ENCODE measurements around the gene AUTS2.

- TF ChIP-seq SP1 (IDR thresholded peaks at IDR 0.05) (no peak), L3MBTL2 (conservative IDR thresholded peaks at IDR 0.05) (no peak), NFRKB (IDR thresholded peaks at IDR 0.05) (no peak)
Measured at GRCh38 chr7:70786076-70786475, 1187.8 kb downstream of the AUTS2 start.
